Activated CD8-positive, alpha-beta memory T cell treated with anti-CD3 and anti-CD28 coated beads, Interleukin-2, amount 50 U/mL, for 24 hours (primary cell): ENCODE results near the gene TMEM181.
"Not testable (repeated sequence)": the region's sequence is repeated elsewhere in the genome, so short reads cannot be mapped to it uniquely, and the experiment has no call there.

Experiments used
- DNase-seq: peaks from one replicate; pipeline ENCODE4 v3.0.0-alpha.2; 2020; ENCODE audit errors: extremely low read depth

The TMEM181 gene

GRCh38 chr6:158638324-158638854, 78.5 kb downstream of the TMEM181 start:
- no peak for DNase-seq

GRCh38 chr6:158639056-158639455, 79.2 kb downstream of the TMEM181 start:
- no peak for DNase-seq

- no peak for DNase-seq
Measured at GRCh38 chr6:158640519-158640918, 80.6 kb downstream of the TMEM181 start.

- DNase-seq, result no peak
Measured at GRCh38 chr6:158642097-158642601, 82.3 kb downstream of the TMEM181 start.

- no peak for DNase-seq
Measured at GRCh38 chr6:158643836-158644230, 83.9 kb downstream of the TMEM181 start.

- DNase-seq, result peak; percentile 71
Measured at GRCh38 chr6:158644231-158645063, 84.6 kb downstream of the TMEM181 start, which contains the start of gene DYNLT1. DYNLT1 (minus strand) TSS chr6:158644743; CDS start chr6:158644708, 35 bp downstream.

- no peak for DNase-seq
Measured at GRCh38 chr6:158645064-158646022, 85.5 kb downstream of the TMEM181 start.

GRCh38 chr6:158646023-158646910, 86.4 kb downstream of the TMEM181 start:
- DNase-seq, result no peak

GRCh38 chr6:158647501-158647900, 87.6 kb downstream of the TMEM181 start:
- DNase-seq, result no peak

GRCh38 chr6:158648682-158649131, 88.8 kb downstream of the TMEM181 start:
- DNase-seq, result no peak

GRCh38 chr6:158649289-158650143, 89.6 kb downstream of the TMEM181 start, which contains the start of gene SYTL3:
SYTL3 (plus strand) TSS chr6:158650054; CDS start chr6:158663269, 13,215 bp downstream.
- DNase-seq, result peak; percentile 63

GRCh38 chr6:158651981-158652737, 92.3 kb downstream of the TMEM181 start:
- not testable (repeated sequence) for DNase-seq

- peak; percentile 83 for DNase-seq
Measured at GRCh38 chr6:158653577-158654354, 93.9 kb downstream of the TMEM181 start.

GRCh38 chr6:158654498-158654897, 94.6 kb downstream of the TMEM181 start:
- no peak for DNase-seq

GRCh38 chr6:158654960-158655489, 95.1 kb downstream of the TMEM181 start:
- no peak for DNase-seq

- no peak for DNase-seq
Measured at GRCh38 chr6:158655569-158656450, 95.9 kb downstream of the TMEM181 start.

- not testable (repeated sequence) for DNase-seq
Measured at GRCh38 chr6:158656986-158657385, 97.1 kb downstream of the TMEM181 start.
